ENCODE results near the gene FGD2.

The FGD2 gene

GRCh38 chr6:36997811-36998722, 7.4 kb upstream of the FGD2 start:
- Histone ChIP-seq H3K4me1 (ENCODE audit: insufficient read depth, low read length) (peaks cover 10% of the 10 kb centered on the region; the same call in 1 of the 2 replicates), H3K9me3 (ENCODE audit: control insufficient read depth, insufficient read depth, low read length) (no peaks in the 10 kb centered on the region), H3K9ac (ENCODE audit: low read depth, low read length) (no peak overlapping the region), H3K36me3 (ENCODE audit: insufficient read depth, low read length) (no peaks in the 10 kb centered on the region)

DNA sequence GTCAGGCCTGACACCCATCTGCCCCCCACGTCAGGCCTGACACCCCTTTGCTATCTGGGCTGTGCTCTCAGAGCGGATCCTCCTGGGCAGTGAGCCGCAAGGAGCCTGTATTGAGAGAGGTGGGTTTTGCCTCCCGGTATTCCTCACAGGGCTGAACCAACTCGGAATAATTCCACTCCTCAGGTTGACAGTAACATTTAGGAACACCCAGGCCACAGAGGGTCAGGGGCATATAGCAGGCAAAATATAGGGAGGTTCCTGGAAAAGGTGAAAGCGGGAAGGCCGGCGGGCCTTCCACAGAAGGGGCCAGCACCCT, 6.8 kb upstream of the FGD2 start:
- no peaks in the 10 kb centered on the region for H3K36me3 ChIP-seq (ENCODE audit: insufficient read depth, low read length)
- no peaks in the 10 kb centered on the region for H3K9me3 ChIP-seq (ENCODE audit: control insufficient read depth, insufficient read depth, low read length)
- H3K9ac ChIP-seq (ENCODE audit: low read depth, low read length), result no peak overlapping the region
- H3K4me1 ChIP-seq (ENCODE audit: insufficient read depth, low read length), result peaks cover 10% of the 10 kb centered on the region; the same call in 1 of the 2 replicates

- H3K9ac ChIP-seq (ENCODE audit: low read depth, low read length), result no peak overlapping the region
- no peaks in the 10 kb centered on the region for H3K36me3 ChIP-seq (ENCODE audit: insufficient read depth, low read length)
These were observed 6.2 kb upstream of the FGD2 start for GRCh38 chr6:36999061-36999750.

GRCh38 chr6:36999751-37000125, 5.7 kb upstream of the FGD2 start:
- Histone ChIP-seq H3K36me3 (ENCODE audit: insufficient read depth, low read length) (no peaks in the 10 kb centered on the region), H3K9me3 (ENCODE audit: control insufficient read depth, insufficient read depth, low read length) (no peaks in the 10 kb centered on the region), H3K4me1 (ENCODE audit: insufficient read depth, low read length) (peaks cover 10% of the 10 kb centered on the region; the same call in 1 of the 2 replicates), H3K9ac (ENCODE audit: low read depth, low read length) (no peak overlapping the region)

More at GRCh38 chr6:36999061-36999750, 6.2 kb upstream of the FGD2 start:
- Histone ChIP-seq H3K4me1 (ENCODE audit: insufficient read depth, low read length) (peaks cover 10% of the 10 kb centered on the region; the same call in 1 of the 2 replicates), H3K9me3 (ENCODE audit: control insufficient read depth, insufficient read depth, low read length) (no peaks in the 10 kb centered on the region)

GRCh38 chr6:37004044-37004980, 1.1 kb upstream of the FGD2 start:
- no peaks in the 10 kb centered on the region for H3K4me1 ChIP-seq (ENCODE audit: insufficient read depth, low read length)
- no peaks in the 10 kb centered on the region for H3K36me3 ChIP-seq (ENCODE audit: insufficient read depth, low read length)
- no peaks in the 10 kb centered on the region for H3K9me3 ChIP-seq (ENCODE audit: control insufficient read depth, insufficient read depth, low read length)
- H3K9ac ChIP-seq (ENCODE audit: low read depth, low read length), result no peak overlapping the region

- Histone ChIP-seq H3K36me3 (ENCODE audit: insufficient read depth, low read length) (no peaks in the 10 kb centered on the region), H3K9ac (ENCODE audit: low read depth, low read length) (no peak overlapping the region), H3K4me1 (ENCODE audit: insufficient read depth, low read length) (no peaks in the 10 kb centered on the region), H3K9me3 (ENCODE audit: control insufficient read depth, insufficient read depth, low read length) (no peaks in the 10 kb centered on the region)
These were observed 542 bp downstream of the FGD2 start for GRCh38 chr6:37005827-37006567.

GRCh38 chr6:37006793-37007339, 1.4 kb downstream of the FGD2 start:
- H3K4me1 ChIP-seq (ENCODE audit: insufficient read depth, low read length), result no peaks in the 10 kb centered on the region
- no peak overlapping the region for H3K9ac ChIP-seq (ENCODE audit: low read depth, low read length)
- no peaks in the 10 kb centered on the region for H3K36me3 ChIP-seq (ENCODE audit: insufficient read depth, low read length)
- H3K9me3 ChIP-seq (ENCODE audit: control insufficient read depth, insufficient read depth, low read length), result no peaks in the 10 kb centered on the region

GRCh38 chr6:37007340-37008043, 2.0 kb downstream of the FGD2 start:
- Histone ChIP-seq H3K4me1 (ENCODE audit: insufficient read depth, low read length) (no peaks in the 10 kb centered on the region), H3K9me3 (ENCODE audit: control insufficient read depth, insufficient read depth, low read length) (no peaks in the 10 kb centered on the region), H3K9ac (ENCODE audit: low read depth, low read length) (no peak overlapping the region), H3K36me3 (ENCODE audit: insufficient read depth, low read length) (no peaks in the 10 kb centered on the region)

GRCh38 chr6:37008484-37009465, 3.3 kb downstream of the FGD2 start:
- H3K4me1 ChIP-seq (ENCODE audit: insufficient read depth, low read length), result no peaks in the 10 kb centered on the region
- no peak overlapping the region for H3K9ac ChIP-seq (ENCODE audit: low read depth, low read length)

DNA sequence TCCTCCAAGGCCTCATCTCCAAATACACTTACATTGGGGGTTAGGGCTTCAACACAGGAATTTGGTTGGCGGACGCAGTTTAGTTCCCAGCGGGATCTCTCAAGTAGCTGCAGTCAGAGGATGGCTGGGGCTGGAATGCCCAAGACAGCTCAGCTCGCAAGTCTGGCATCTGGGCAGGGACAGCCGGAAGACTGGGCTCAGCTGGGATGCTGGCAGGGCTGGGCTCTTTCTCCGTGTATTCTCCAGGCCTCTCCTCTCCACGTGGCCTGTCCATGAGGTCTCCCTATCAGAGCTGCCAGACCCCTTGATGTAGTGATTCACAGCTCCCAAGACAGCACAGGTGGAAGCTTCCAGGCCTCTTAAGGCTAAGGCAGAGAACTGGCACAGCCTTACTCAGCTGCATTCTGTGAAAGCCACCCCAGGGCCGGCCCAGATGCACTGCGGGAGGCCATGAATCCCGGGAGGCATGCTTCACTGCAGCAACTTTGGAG, 5.0 kb downstream of the FGD2 start:
- Histone ChIP-seq H3K9ac (ENCODE audit: low read depth, low read length) (no peak overlapping the region), H3K9me3 (ENCODE audit: control insufficient read depth, insufficient read depth, low read length) (no peaks in the 10 kb centered on the region), H3K4me1 (ENCODE audit: insufficient read depth, low read length) (no peaks in the 10 kb centered on the region), H3K36me3 (ENCODE audit: insufficient read depth, low read length) (no peaks in the 10 kb centered on the region)

More at GRCh38 chr6:37008484-37009465, 3.3 kb downstream of the FGD2 start:
- Histone ChIP-seq H3K9me3 (ENCODE audit: control insufficient read depth, insufficient read depth, low read length) (no peaks in the 10 kb centered on the region), H3K36me3 (ENCODE audit: insufficient read depth, low read length) (no peaks in the 10 kb centered on the region)

- H3K9ac ChIP-seq (ENCODE audit: low read depth, low read length), result no peak overlapping the region
- H3K36me3 ChIP-seq (ENCODE audit: insufficient read depth, low read length), result no peaks in the 10 kb centered on the region
- no peaks in the 10 kb centered on the region for H3K4me1 ChIP-seq (ENCODE audit: insufficient read depth, low read length)
- no peaks in the 10 kb centered on the region for H3K9me3 ChIP-seq (ENCODE audit: control insufficient read depth, insufficient read depth, low read length)
These were observed 6.4 kb downstream of the FGD2 start for GRCh38 chr6:37011656-37012378.
